ENCODE results near the gene PINK1. TPM values are rescaled to one million over a fixed set of nuclear protein-coding genes. Genes with fewer than 3 reads are reported as not detected.
A peak's percentile ranks its signal among the peaks of the same experiment; 100 is the strongest.

The PINK1 gene
- total and polyA plus RNA-seq, 8 donors: 28.6 to 56.3 (median 35.3) TPM

- no peak for ATAC-seq
- no peak for TF ChIP-seq CTCF (IDR thresholded peaks at IDR 0.05)
- H3K4me3 ChIP-seq: no peak overlapping the region
Observed at GRCh38 chr1:20685741-20686140, 52.5 kb downstream of the PINK1 start.

GRCh38 chr1:20686883-20687725 is 53.8 kb downstream of the PINK1 start:
- H3K4me3 ChIP-seq: no peak overlapping the region
- no peaks in the 10 kb centered on the region for H3K36me3 ChIP-seq
- no peak overlapping the region for H3K27ac ChIP-seq
- no peak for TF ChIP-seq CTCF (IDR thresholded peaks at IDR 0.05)
- ATAC-seq: no peak
- no peak for DNase-seq
- H3K27me3 ChIP-seq: no peaks in the 10 kb centered on the region
- intact Hi-C loops (cut with DNase I): no loop called here
- H3K9me3 ChIP-seq: no peaks in the 10 kb centered on the region
- peaks cover 0 to 6% of the 10 kb centered on the region in 2 donors for H3K4me1 ChIP-seq

More at GRCh38 chr1:20685741-20686140, 52.5 kb downstream of the PINK1 start:
- DNase-seq: no peak
- Histone ChIP-seq H3K27me3 (no peaks in the 10 kb centered on the region), H3K36me3 (no peaks in the 10 kb centered on the region), H3K27ac (peak overlapping the region; percentile 75 to 80), H3K9me3 (no peaks in the 10 kb centered on the region), H3K4me1 (peaks cover 0 to 6% of the 10 kb centered on the region in 2 donors)
- intact Hi-C loops (cut with DNase I): no loop called here

- no peak overlapping the region for H3K27ac ChIP-seq
- TF ChIP-seq CTCF (IDR thresholded peaks at IDR 0.05): no peak
- intact Hi-C loops (cut with DNase I): loop anchor here in 1 of 2 donors (5.0 kb wide), 1 partner anchor 508 kb away; no protein-coding TSS in a partner anchor
- H3K4me3 ChIP-seq: no peak overlapping the region
- no peaks in the 10 kb centered on the region for H3K36me3 ChIP-seq
- ATAC-seq (no peak), DNase-seq (no peak)
- no peaks in the 10 kb centered on the region for H3K9me3 ChIP-seq
- H3K27me3 ChIP-seq: no peaks in the 10 kb centered on the region
- no peaks in the 10 kb centered on the region for H3K4me1 ChIP-seq
Observed at GRCh38 chr1:20689645-20690056, 56.4 kb downstream of the PINK1 start.

- ATAC-seq: no peak
- Histone ChIP-seq H3K36me3 (no peaks in the 10 kb centered on the region), H3K9me3 (no peaks in the 10 kb centered on the region), H3K27me3 (no peaks in the 10 kb centered on the region), H3K27ac (no peak overlapping the region), H3K4me1 (peaks cover 3 to 10% of the 10 kb centered on the region in 2 donors), H3K4me3 (no peak overlapping the region)
- no peak for TF ChIP-seq CTCF (IDR thresholded peaks at IDR 0.05)
- DNase-seq: no peak
- intact Hi-C loops (cut with DNase I): loop anchor here in 1 of 2 donors (5.0 kb wide), 1 partner anchor 505 kb away; no protein-coding TSS in a partner anchor
Observed at GRCh38 chr1:20691872-20692271, 58.6 kb downstream of the PINK1 start.

GRCh38 chr1:20693623-20694022 is 60.4 kb downstream of the PINK1 start:
- DNase-seq: no peak
- Histone ChIP-seq H3K36me3 (no peaks in the 10 kb centered on the region), H3K4me3 (no peak overlapping the region), H3K27me3 (no peaks in the 10 kb centered on the region), H3K4me1 (peaks cover 3 to 16% of the 10 kb centered on the region in 2 donors), H3K27ac (no peak overlapping the region), H3K9me3 (no peaks in the 10 kb centered on the region)
- intact Hi-C loops (cut with DNase I): loop anchor here in 1 of 2 donors (5.0 kb wide), 1 partner anchor 504 kb away; no protein-coding TSS in a partner anchor
- no peak for ATAC-seq
- no peak for TF ChIP-seq CTCF (IDR thresholded peaks at IDR 0.05)

All from left lung (tissue), 10 donors.